ENCODE data around the gene MORN4. TPM values are rescaled to one million over a fixed set of nuclear protein-coding genes. Genes with fewer than 3 reads are reported as not detected.
"Not testable (repeated sequence)": the region's sequence is repeated elsewhere in the genome, so short reads cannot be mapped to it uniquely, and the experiment has no call there.

The MORN4 gene
- total RNA-seq, 1 donor from 2014 or later, result 3.6 TPM

DNA sequence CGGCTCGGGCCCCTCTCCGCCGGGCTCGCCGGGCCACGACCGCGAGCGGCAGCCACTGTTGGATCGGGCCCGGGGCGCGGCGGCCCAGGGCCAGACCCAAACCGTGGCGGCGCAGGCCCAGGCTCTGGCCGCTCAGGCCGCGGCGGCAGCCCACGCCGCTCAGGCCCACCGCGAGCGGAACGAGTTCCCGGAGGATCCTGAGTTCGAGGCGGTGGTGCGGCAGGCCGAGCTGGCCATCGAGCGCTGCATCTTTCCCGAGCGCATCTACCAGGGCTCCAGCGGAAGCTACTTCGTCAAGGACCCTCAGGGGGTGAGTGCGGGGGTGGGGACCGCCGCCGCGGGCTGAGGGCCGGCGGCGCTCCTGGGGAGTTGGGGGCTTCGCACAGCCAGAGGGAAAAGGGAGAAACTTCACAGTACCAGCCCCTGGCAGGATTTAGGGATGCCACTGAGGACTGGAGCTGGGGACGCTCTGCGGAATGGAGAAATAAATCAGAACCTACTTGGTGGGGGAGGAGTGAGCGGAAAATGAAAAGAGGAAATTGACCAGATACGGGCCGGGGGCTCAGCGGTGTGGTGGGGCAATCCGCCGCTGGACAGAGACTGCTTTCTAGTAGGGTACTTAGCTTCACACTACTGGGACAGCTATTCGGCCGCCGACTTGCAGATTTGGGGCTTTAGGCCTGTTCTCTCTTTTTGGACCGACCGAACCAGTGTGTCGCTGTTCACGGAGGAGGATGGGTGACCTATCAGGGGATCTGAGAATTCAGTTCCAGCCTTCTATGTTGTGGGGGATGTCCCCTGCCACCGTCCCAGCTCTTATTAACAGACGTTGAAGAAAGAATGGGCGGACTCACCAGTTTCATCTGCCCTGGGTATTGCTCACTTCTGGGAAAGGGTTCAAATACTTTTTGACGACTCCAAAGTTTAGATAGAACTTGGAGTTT lies 7.8 kb upstream of the MORN4 start:
- peak; percentile 46 for DNase-seq

DNA sequence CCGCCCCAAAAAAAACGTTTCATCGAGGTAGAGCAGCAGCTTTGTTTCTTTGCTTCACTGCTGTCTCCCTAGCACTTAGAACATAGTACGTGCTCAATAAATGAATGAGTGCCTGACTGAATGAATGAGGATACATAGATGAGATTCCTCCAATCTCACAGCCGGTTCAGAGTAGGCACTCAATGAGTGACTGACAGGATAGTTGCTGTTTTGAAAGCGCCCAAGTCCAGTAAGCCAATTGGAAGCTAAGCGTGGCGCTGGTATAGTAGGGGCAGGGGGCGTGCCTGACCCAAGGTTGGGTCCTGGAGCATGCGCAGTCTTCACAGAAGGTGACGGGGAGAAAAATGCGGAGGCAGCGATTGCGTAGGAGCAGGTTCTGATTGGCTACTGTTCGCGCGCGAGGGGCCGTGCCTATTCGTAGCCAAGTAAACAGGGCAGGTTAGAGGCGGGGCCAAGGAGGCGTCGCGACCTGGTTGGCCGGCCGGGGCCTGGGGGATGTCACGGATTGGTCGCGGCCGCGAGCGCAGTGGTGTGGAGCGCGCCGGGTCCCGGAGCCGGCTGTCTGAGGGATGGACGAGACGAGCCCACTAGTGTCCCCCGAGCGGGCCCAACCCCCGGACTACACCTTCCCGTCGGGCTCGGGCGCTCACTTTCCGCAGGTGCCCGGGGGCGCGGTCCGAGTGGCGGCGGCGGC lies 7.0 kb upstream of the MORN4 start, which contains the start of gene PI4K2A:
Gene PI4K2A, plus strand, starts transcription at position 498 of the 694 bp plus-strand sequence. Its CDS starts 72 bp downstream, at position 570.
- DNase-seq, result peak; percentile 100

DNA sequence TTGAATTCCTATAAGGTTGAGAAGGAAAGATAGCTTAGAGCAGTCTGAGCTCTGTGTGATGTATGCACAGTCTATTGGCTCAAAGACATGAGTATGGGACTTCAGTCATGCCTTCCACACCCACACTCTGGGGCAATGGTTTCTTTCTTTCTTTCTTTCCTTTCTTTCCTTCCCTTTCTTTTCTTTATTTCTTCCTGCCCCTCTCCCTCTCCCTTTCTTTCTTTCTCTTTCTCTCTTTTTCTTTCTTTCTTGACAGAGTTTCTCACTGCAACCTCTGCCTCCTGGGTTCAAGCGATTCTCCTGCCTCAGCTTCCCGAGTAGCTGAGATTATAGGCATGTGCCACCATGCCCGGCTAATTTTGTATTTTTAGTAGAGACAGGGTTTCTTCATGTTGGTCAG lies 5.8 kb upstream of the MORN4 start:
- not testable (repeated sequence) for DNase-seq

DNA sequence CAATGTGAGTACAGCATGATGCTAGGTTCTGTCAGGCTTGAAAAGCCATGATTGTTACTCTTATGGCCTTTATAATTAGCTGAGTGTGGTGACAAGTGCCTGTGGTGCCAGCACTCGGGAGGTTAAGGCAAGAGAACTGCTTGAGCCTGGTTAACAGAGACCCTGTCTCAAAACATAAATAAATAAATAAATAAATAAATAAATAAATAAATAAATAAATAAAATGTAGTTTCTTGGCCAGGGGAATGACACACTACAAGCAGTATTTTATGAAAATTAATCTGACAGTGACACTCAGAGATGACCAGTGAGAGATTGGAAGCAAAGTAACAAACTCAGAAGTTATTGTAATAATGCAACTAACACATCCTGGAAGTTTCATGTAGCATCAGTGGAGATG lies 2.3 kb upstream of the MORN4 start:
- no peak for DNase-seq

DNA sequence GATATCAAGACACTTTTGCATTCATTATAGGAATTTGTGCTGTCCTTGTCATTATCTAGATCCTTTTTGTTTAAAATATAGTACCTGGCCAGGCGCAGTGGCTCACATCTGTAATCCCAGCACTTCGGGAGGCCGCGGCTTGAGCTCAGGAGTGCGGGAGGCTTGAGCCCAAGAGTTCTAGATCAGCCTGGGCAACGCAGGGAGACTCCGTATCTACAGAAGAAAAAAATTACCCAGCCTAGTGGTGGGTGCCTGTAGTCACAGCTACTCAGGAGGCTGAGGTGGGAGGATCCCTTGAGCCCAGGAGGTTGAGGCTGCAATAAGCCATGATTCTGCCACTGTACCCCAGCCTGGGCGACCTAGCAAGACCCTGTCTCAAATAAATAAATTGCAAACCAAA lies 621 bp upstream of the MORN4 start:
- DNase-seq, result peak; percentile 23

DNA sequence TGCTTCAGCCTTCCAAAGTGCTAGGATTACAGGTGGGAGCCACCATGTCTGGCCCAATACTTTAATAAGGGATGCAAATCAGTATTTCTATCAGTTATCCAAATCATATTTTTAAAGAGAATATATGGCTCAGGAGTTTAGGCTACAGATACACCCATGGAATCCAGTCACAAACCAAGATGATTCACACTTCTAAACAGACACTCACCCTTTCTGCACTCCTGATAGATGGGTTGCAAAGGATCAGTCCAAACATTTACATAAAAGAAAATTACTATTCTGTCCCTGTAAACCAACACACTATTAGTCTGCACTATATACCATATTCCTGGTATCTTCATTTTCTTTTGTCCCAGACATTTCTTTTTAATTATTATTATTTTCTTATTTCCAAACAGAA lies 2.2 kb downstream of the MORN4 start:
- DNase-seq, result no peak

DNA sequence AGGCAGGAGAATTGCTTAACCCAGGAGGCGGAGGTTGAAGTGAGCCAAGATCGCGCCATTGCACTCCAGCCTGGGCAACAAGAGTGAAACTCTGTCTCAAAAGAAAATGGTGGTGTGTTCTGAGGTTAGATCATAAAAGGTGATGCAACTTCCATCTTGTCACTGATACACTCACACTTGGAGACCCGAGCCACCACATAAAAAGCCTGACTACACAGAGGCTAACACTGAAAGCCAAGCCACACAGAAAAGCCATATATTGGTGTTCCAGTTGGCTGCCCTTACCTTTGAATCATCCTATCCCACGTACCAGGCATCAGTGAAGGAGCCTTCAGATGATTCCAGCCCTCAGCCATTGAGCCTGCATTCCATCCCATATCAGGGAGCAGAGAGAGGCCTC lies 4.0 kb downstream of the MORN4 start:
- DNase-seq, result no peak

DNA sequence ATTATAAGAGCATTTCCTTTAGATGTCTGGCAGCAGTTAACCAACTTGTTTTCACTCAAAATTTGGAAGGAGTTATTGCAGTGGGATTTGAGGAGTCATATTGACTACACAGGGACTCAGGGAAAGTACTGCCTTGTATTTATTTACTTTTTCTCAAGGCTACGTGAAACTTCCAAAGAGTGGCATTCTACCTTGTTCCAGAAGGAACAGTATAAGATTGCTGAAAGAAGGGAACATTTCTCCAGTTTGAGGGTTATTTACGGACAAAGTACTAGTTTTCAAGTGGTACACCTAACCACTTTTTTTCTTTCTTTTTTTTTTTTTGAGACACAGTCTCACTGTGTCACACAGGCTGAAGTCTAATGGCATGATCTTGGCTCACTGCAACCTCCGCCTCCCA lies 5.1 kb downstream of the MORN4 start:
- no peak for DNase-seq

DNA sequence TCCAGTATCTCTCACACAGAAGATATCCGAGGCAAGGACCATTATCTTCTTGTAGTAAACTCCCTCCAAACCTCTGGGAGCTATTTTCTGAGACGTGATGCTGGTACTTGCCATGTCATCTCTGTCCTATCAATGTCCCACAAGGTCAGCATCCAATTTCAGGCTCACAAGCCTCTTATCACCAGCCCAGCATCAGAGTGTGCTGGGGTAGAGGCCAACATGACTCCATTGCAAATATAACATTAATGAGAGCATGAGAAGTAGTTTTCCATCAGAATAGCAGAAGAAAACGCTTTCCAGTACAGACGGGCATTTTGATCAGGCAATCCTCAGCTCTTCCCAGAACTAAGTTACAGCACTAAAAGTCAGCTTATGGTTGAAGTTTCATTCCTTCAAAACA lies 5.6 kb downstream of the MORN4 start:
- no peak for DNase-seq

DNA sequence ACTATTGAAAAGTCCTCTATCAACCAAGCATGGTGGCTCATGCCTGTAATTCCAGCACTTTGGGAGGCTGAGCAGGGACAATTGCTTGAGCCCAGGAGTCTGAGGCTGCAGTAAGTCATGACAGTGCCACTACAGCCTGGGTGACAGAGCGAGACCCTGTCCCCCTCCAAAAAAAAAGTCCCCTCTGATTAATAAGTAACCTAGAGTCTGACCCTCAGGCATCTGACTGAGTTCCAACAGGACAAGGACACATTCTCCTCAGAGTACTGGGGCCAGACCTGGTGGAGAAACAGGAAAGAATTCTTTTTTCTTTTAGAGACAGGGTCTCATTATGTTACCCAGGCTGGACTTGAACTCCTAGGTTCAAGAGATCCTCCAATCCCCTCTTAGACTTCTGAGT lies 10.0 kb downstream of the MORN4 start:
- no peak for DNase-seq

DNA sequence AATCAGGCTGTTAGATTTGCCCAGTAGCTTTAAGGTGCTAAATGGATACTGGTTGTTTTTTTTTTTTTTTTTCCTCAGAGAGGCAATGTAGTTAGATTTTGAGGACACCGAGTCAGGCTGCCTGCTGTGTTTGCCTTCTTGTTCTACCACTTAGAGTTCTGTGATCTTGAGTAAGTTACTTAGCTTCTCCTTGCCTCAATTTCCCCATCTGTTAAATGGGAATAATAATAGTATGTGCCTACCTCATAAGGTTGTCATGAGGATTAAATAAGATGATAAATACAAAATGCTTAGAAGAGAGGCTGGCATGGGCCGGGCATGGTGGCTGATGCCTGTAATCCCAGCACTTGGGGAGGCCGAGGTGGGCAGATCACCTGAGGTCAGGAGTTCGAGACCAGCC lies 14.6 kb downstream of the MORN4 start:
- no peak for DNase-seq

DNA sequence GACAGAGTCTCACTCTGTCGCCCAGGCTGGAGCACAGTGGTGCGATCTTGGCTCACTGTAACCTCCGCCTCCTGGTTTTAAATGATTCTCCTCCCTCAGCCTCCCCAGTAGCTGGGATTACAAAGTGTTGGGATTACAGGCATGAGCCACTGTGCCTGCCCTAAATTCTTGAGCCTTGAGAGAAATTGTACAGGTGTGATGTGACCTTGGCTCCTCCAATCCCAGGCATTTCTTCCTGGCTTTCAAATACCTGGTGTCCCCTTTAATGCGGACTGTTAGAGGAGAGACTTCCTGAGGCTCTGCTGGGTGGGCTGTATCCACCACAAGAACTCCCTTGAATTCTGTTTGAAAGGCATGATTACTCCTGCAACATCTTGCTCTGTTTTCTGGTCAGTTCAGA lies 15.0 kb downstream of the MORN4 start:
- DNase-seq, result no peak

DNA sequence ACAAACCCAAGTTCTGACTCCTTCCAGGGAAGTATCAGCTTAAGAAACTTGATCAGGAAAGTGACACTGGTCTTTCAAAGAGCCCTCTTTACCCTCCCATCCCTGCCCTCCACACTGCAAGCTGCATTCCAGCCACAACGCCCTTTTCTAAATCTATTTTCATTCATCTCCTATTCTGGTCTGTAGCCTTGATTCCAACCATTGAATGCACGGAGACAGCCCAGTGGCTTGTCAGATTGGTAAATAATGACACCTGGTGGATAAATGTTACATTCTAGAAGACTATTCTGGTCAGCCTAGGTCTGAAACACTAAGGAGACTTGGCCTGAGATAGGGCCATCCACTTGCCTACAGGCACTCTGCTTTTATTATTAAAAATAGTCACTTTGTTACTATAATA lies 20.9 kb downstream of the MORN4 start:
- peak; percentile 82 for DNase-seq

DNA sequence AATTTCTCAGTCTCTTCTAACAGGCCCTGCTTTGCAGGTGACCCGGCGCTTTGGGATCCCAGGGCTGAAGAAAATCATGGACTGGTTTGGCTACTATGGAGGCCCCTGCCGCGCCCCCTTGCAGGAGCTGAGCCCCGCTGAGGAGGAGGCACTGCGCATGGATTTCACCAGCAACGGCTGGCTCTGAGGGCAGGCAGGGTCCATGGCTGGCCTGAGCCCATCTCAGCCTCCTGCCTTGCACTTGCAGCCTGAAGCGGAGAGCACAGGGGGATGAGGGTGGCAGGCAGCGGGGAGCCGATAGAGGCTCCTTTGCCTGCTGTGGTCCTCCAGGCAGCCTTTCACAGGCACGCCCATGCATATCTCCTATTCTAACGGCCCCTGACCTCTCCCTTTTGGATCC lies 21.8 kb downstream of the MORN4 start:
- no peak for DNase-seq

DNA sequence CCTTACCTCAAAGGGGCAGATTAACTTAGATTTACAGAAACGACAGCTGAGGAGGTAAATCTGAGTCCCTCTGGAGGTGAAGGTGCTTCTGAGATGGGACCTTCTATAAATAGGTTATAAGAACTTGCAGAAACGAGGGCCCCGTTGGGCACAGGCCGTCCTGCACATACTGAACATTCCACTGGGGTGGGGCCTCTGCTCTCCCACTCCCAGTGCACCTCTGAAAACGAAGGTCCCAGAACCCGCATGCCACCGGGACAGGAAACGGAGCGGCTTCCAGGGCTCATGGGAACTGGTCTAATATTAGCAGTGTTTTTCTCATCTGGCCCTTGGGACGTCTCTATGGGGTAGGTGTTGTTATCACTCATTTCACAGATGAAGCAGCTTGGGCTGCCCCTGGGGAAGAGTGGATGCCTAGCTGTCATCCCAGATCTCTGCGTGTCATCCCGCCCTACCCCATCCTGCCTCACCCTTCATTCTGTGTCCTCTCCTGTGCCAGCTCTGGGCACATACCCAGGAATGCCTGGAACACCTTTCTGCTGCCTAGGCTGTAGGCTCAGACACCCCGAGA lies 24.2 kb downstream of the MORN4 start:
- no peak for DNase-seq

DNA sequence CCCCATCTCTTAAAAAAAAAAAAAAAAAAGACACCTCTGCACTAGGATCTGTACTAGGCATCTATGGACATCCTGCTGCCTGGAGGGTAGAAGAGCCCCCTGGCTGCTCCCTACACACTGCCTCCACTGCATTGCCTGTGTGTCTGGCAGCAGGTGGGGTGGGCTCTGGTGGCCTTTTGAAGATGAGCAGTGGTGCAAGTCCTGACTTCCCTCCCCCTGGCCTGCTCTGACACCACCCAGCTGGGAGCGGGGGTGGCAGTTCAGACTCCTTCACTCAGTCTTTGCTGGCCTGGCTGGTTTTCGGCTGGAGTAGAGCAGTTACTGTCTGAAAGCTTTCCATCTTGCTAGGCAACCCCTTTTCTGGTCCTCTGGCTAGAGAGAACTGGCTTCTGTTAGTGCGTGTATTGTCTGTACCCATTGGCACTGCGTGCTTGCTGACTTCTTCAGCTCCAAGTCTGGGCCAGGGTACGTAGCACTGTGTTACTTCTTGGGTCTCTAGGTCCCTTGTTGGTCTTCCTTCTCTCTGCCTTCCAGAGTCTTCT lies 26.1 kb downstream of the MORN4 start:
- no peak for DNase-seq

DNA sequence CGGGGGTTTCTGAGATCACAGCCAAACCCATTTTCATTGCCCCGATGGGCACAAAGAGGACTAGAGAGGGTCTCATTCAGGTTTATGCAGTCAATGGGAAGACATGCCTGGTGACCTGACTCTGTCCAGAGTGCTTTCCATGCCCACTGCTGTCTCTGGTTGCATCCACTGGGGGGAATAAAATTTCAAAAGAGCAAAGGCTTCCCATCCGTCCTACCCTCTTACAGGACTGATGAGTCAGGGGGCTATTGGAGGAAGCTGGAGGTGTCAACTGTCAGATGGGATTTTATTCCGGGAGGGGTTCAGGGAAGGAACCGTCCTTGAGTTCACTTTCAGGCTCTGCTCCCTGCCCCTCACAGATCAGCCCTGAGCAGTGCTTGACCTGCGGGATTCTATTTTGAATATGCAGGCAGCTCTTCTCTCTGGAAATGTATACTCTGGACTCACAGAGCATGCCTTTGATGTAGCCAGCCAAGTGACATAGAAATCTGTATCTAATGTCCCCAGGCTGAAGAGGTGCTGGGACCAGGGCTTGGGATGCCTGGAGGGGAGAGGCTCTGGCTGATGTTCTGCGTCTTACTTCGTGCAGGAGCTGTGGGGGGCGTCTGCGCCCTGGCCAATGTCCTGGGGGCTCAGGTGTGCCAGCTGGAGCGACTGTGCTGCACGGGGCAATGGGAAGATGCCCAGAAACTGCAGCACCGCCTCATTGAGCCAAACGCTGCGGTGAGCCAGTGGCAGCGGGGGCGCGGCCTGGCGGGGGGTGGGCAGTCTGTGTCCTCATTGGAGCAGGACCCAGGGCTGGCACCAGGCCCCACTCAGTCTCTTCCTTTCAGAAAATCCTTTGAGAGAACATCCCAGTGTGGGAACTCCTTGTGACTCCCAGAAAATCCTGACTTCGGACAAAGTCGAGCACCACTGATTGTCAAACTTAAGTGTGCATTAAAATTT lies 31.8 kb downstream of the MORN4 start:
- DNase-seq, result no peak

DNA sequence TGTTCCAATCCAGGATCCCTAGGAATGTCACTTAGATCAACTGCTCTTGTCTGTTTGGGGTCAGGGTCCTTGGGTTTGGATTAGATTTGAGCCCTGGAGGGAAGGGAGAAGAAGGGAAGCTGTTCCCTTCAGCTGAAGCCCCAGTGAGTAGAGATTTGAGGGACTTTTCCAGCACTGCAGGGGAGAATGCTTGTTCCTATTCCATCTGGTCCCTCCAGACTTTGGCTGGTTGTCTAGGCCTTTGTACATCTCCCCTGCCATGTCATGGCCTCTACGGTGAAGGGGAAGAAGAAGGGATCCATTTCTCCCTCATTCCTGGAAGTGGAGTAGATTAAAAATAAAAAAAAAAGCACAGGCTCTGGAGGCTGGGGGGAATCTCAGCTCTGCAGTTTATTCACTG lies 32.7 kb downstream of the MORN4 start:
- DNase-seq, result no peak

DNA sequence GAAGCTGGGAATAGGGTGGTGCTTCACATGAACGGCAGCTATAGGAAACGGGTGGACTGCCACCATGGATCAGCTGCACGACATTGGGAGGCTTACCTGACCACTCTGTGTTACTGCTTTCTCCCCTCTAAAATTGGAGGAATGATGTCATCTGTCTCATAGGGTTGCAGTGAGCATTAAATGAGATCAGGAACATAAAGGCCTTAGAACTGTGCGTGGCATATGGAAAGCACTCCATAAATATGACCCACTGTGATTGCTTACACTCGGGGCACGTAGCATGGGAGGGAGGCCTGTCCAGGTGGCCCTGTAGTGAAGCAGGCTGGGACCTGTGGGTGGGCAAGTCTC lies 34.1 kb downstream of the MORN4 start:
- DNase-seq, result no peak

DNA sequence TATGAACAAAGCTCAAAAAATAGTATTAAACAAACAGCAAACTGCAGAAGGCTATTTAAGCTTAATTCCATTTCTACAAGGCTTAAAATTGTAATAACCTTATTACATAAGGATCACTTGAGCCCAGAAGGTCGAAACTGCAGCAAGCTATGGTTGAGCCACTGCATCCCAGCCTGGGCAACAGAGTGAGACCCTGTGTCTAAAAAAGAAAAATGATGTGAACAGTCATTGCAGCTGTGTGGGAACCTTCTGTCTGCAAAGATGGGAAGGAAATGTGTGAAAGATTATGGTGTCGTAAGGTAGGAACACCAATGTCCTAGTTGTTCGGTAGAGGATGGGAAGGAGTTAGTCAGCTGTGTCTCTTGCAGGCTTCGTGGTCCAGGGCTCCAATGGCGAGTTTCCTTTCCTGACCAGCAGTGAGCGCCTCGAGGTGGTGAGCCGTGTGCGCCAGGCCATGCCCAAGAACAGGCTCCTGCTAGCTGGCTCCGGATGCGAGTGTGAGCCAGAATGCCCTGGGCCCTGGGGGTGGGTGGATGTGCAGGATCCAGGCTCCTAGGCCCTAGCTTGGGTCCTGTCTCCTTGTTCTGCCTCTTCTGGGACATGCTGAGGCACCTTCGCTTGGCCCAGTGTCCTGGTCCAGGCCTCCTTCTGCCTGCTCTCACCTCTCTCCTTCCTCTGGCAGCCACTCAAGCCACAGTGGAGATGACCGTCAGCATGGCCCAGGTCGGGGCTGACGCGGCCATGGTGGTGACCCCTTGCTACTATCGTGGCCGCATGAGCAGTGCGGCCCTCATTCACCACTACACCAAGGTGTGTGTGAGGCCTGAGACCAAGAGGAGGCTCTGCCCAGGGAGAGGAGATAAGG lies 34.7 kb downstream of the MORN4 start:
- DNase-seq, result no peak

DNA sequence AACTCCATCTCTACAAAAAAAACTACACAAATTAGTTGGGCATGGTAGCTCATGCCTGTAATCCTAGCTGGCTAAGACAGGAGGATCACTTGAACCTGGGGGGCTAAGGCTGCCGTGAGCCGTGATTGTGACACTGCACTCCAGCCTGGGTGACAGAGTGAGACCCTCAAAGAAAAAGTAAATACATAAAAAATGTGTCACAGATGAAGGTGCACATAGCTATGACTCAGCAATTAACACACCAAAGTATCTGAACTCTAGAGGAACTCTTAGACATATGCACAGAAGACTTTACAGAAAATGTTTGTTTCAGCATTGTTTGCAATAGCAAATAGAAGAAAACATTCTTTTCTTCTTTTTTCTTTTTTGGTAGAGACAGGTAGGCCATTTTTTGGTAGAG lies 35.5 kb downstream of the MORN4 start:
- no peak for DNase-seq
